GM23338 (cell line): ENCODE measurements around the gene C4A. TPM values are rescaled to one million over a fixed set of nuclear protein-coding genes. Genes with fewer than 3 reads are reported as not detected.

Source experiments
- ATAC-seq: fragments of 200-7000 bp; cut with Tn5 transposase; 3 replicates; pipeline ENCODE4 v1.9.1; 2020
- DNase-seq: peaks from one replicate; pipeline ENCODE4 v3.0.0-alpha.2; 2015; ENCODE audit warnings: low spot score
- H2AFZ ChIP-seq: fragments of 200-600 bp; sonication (generic); 2 replicates; pipeline ENCODE4 v1.8.0; 2016; ENCODE audit warnings: antibody characterized with exemption, mild to moderate bottlenecking, moderate library complexity
- H3F3A ChIP-seq: fragments of 200-600 bp; sonication (generic); replicated peaks from 2 replicates; pipeline ENCODE4 v1.8.0; 2017; ENCODE audit warnings: antibody characterized with exemption, mixed run types, low read depth
- H3K27ac ChIP-seq: fragments of 200-600 bp; sonication (generic); 2 replicates; pipeline ENCODE4 v1.6.1; 2016; ENCODE audit warnings: low read depth
- H3K27me3 ChIP-seq: fragments of 200-600 bp; sonication (generic); 2 replicates; pipeline ENCODE4 v1.8.0; 2016; ENCODE audit warnings: mild to moderate bottlenecking, mixed run types, moderate library complexity; ENCODE audit not compliant: insufficient read depth
- H3K36me3 ChIP-seq: fragments of 200-600 bp; sonication (generic); 2 replicates; pipeline ENCODE4 v1.8.0; 2016; ENCODE audit warnings: mild to moderate bottlenecking; ENCODE audit not compliant: insufficient read depth
- H3K4me1 ChIP-seq: fragments of 200-600 bp; sonication (generic); 2 replicates; pipeline ENCODE4 v1.8.0; 2016; ENCODE audit warnings: mild to moderate bottlenecking, moderate library complexity; ENCODE audit not compliant: insufficient read depth
- H3K4me2 ChIP-seq: fragments of 200-600 bp; sonication (generic); 2 replicates; pipeline ENCODE4 v1.7.1; 2017; ENCODE audit warnings: mixed run types
- H3K4me3 ChIP-seq: fragments of 200-600 bp; sonication (generic); 2 replicates; pipeline ENCODE4 v1.6.1; 2016; ENCODE audit warnings: mixed run types
- H3K79me2 ChIP-seq: fragments of 200-600 bp; sonication (generic); replicated peaks from 2 replicates; pipeline ENCODE4 v1.8.0; 2017; ENCODE audit warnings: mild to moderate bottlenecking; ENCODE audit not compliant: insufficient read depth
- H3K9me2 ChIP-seq: fragments of 200-600 bp; sonication (generic); 2 replicates; pipeline ENCODE4 v1.8.0; 2017; ENCODE audit not compliant: insufficient read depth
- H4K20me1 ChIP-seq: fragments of 200-600 bp; sonication (generic); replicated peaks from 2 replicates; pipeline ENCODE4 v1.8.0; 2017; ENCODE audit warnings: mild to moderate bottlenecking; ENCODE audit not compliant: insufficient read depth
- H3K27ac Mint-ChIP-seq: 2 replicates; pipeline ENCODE4 v1.8.0; 2020; ENCODE audit warnings: inconsistent platforms, mild to moderate bottlenecking, moderate library complexity, mixed read lengths
- H3K27me3 Mint-ChIP-seq: 3 replicates; pipeline ENCODE4 v1.8.0; 2022; ENCODE audit warnings: low read depth, mild to moderate bottlenecking, moderate library complexity, mixed read lengths, inconsistent platforms; ENCODE audit not compliant: insufficient read depth, poor library complexity
- H3K36me3 Mint-ChIP-seq: 3 replicates; pipeline ENCODE4 v1.8.0; 2021; ENCODE audit warnings: low read depth, mild to moderate bottlenecking, inconsistent platforms, moderate library complexity, mixed read lengths
- H3K4me1 Mint-ChIP-seq: 3 replicates; pipeline ENCODE4 v1.8.0; 2020; ENCODE audit warnings: mild to moderate bottlenecking, inconsistent platforms, mixed read lengths
- H3K4me3 Mint-ChIP-seq: 3 replicates; pipeline ENCODE4 v1.8.0; 2021; ENCODE audit warnings: moderate library complexity, mild to moderate bottlenecking, inconsistent platforms, mixed read lengths
- H3K9me3 Mint-ChIP-seq: 3 replicates; pipeline ENCODE4 v1.8.0; 2020; ENCODE audit warnings: moderate library complexity, mild to moderate bottlenecking, inconsistent platforms, mixed read lengths
- CREB1 ChIP-seq: fragments of 250-450 bp; sonication (Bioruptor Pico); IDR thresholded peaks from 2 replicates; pipeline ENCODE4 v1.5.0; 2020; ENCODE audit warnings: low read depth, mild to moderate bottlenecking, moderate library complexity
- CTCF ChIP-seq, 2 experiments: fragments of 200-600 bp in 1 of 2; sonication (generic) in 1 of 2; conservative IDR thresholded peaks; 2 replicates each; pipeline versions ENCODE4 v1.5.1 to v1.6.1; 2016 to 2017; ENCODE audit warnings: antibody characterized with exemption in 2 of 2, low read depth in 2 of 2, mild to moderate bottlenecking in 2 of 2, moderate library complexity in 1 of 2
- EZH2 ChIP-seq: fragments of 200-600 bp; sonication (generic); IDR thresholded peaks from one replicate; pipeline ENCODE4 v1.8.0; 2017; ENCODE audit warnings: antibody characterized with exemption, mild to moderate bottlenecking, low read depth; ENCODE audit not compliant: unreplicated experiment
- EZH2phosphoT487 ChIP-seq: fragments of 200-600 bp; sonication (generic); IDR thresholded peaks from one replicate; pipeline ENCODE4 v1.8.1; 2018; ENCODE audit warnings: antibody characterized with exemption; ENCODE audit not compliant: unreplicated experiment
- POLR2AphosphoS5 ChIP-seq: IDR thresholded peaks from 2 replicates; pipeline ENCODE4 v1.6.1; 2016; ENCODE audit warnings: antibody characterized with exemption, low read depth
- ZNF331 ChIP-seq: fragments of 250-450 bp; sonication (Bioruptor Pico); IDR thresholded peaks from 2 replicates; pipeline ENCODE4 v1.5.0; 2020; ENCODE audit warnings: low read depth, mild to moderate bottlenecking, moderate library complexity
- ZNF462 ChIP-seq: fragments of 250-450 bp; sonication (Bioruptor Pico); IDR thresholded peaks from 2 replicates; pipeline ENCODE4 v1.5.0; 2020; ENCODE audit warnings: mild to moderate bottlenecking, moderate library complexity
- polyA plus RNA-seq: library from polyadenylated mRNA; unstranded; fragments of >200 nt; fragmentation: Nextera tagmentation; extraction: Ambion mirVana; gene quantifications from 2 replicates; pipeline ENCODE4 v1.2.1, GENCODE V29; 2016
- total RNA-seq: library from RNA; depleted of rRNA; stranded (reverse); fragments of >200 nt; shearing (Covaris generic); gene quantifications from 2 replicates; pipeline ENCODE4 v1.2.3, GENCODE V29; 2014

C4A gene
- total and polyA plus RNA-seq, 2 experiments from 2014 or later: 0.48 to 0.97 TPM

GRCh38 chr6:31935021-31935420 lies 46.8 kb upstream of the C4A start (continued):
- no peak for TF ChIP-seq ZNF462
- TF ChIP-seq ZNF331 (CRISPR knock-in tag): no peak
- no peak for TF ChIP-seq EZH2phosphoT487

GRCh38 chr6:31935823-31936222 lies 46.0 kb upstream of the C4A start:
- H3K27ac ChIP-seq: no peak overlapping the region
- ATAC-seq: no peak
- no peaks in the 10 kb centered on the region for H3K36me3 ChIP-seq
- no peak overlapping the region for H3K27ac Mint-ChIP-seq
- no peaks in the 10 kb centered on the region for H3F3A ChIP-seq
- no peaks in the 10 kb centered on the region for H3K36me3 Mint-ChIP-seq
- H2AFZ ChIP-seq: no peak overlapping the region
- no peaks in the 10 kb centered on the region for H3K27me3 ChIP-seq
- H3K4me3 Mint-ChIP-seq: no peak overlapping the region
- no peaks in the 10 kb centered on the region for H3K79me2 ChIP-seq
- peaks cover 4% of the 10 kb centered on the region for H3K27me3 Mint-ChIP-seq
- no peak overlapping the region for H3K4me3 ChIP-seq
- peaks cover 11% of the 10 kb centered on the region; the same call in 2 of the 3 replicates for H3K9me3 Mint-ChIP-seq
- no peak for DNase-seq
- no peaks in the 10 kb centered on the region for H3K4me1 ChIP-seq
- no peaks in the 10 kb centered on the region for H4K20me1 ChIP-seq
- peaks cover 9% of the 10 kb centered on the region for H3K4me1 Mint-ChIP-seq
- peaks cover 2% of the 10 kb centered on the region; the same call in 1 of the 2 replicates for H3K9me2 ChIP-seq
- no peak overlapping the region for H3K4me2 ChIP-seq
- TF ChIP-seq CTCF (conservative IDR thresholded peaks at IDR 0.05; ENCODE audit: low read depth in 2 of 2) (no peak), EZH2 (no peak), ZNF462 (no peak), POLR2AphosphoS5 (no peak), EZH2phosphoT487 (no peak), CREB1 (no peak), ZNF331 (CRISPR knock-in tag) (no peak)
